Superior temporal gyrus (tissue), 1 donor: ENCODE results near the gene RAB12.

Source experiments
- DNase-seq: peaks from one replicate; pipeline ENCODE4 v3.0.0-alpha.2; 2016; ENCODE audit errors: extremely low spot score

The RAB12 gene

GRCh38 chr18:8685141-8685913 lies 76.1 kb downstream of the RAB12 start:
- no peak for DNase-seq

GRCh38 chr18:8685914-8686216 lies 76.6 kb downstream of the RAB12 start:
- DNase-seq, result no peak

DNA sequence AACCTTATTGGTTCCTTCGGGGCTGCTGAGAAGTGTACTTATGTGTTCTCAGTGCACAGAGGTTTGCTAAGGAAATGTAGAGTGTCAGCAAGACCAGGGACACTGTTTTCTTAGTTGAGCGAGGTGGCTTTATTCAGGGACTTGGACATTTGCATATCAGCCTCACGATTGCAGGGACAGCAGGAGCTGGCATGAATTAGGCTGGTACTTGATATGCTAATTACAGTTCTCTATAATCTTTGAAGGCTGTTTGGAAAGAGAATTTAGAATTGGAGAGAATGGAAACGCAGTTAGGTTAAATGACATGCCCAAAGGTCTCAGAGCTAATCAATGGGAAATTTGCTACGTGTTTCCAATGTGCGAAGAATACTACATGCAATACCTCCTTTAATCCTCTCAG lies 77.4 kb downstream of the RAB12 start:
- no peak for DNase-seq

DNA sequence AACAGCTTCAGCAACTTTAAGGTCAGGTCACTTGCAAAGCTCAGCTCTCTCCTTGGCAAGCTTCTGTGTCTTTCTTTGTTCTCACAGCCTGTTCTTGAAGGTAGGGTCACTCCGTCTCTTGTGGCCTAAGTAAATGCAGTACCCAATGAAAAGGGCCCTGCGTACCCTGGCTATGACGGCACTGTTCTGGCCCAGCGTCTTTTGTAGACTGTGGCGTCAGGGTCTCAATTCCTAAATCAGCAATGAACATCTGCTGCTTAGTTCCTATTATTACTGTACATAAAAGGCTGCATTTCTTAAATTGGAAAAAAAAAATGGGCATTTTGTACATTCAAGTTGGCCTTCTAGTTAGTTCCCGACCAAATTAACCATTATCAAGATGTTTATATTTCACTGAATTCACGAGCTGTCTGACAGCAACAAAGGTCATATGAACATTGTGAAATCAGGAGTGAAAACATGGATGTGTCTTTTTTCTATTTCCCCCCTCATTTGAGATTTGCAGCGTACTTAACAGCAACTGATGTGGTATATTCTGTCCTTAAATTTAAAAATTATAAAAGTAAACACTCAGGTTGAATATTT lies 79.1 kb downstream of the RAB12 start:
- no peak for DNase-seq

DNA sequence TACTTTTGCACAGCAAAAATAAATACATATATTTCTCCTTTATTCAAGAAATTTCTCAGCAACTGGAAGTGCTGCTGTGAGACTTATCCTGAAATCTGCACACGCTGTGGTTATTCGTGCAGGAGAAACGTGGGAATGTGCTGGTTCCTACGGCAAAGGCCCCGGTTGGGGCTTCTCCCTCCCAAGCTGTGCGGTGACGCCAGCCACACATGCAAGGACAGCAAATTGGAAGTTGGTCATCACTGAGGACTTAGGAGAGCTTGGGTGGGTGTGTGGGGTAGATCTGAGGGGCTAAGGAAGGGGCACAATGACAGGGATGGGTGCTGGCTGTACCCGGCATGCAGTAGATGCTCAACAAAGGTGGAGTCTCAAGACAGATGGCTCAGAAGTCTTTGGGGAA lies 79.6 kb downstream of the RAB12 start:
- no peak for DNase-seq
